ELR (cell line): Measurements from ENCODE around the gene TJP2.

ENCODE experiments used
- DNase-seq: peaks from one replicate; pipeline ENCODE4 v3.0.0-alpha.2; 2015; ENCODE audit warnings: low read depth

TJP2 gene

GRCh38 chr9:69191231-69191630 is 17.2 kb downstream of the TJP2 start:
- DNase-seq = no peak

- DNase-seq = no peak
Observed at GRCh38 chr9:69192214-69192613, 18.1 kb downstream of the TJP2 start.

- DNase-seq = peak; percentile 29
Observed at GRCh38 chr9:69193685-69194032, 19.6 kb downstream of the TJP2 start.

GRCh38 chr9:69194702-69195418 is 20.8 kb downstream of the TJP2 start:
- DNase-seq = no peak

GRCh38 chr9:69195668-69196067 is 21.6 kb downstream of the TJP2 start:
- no peak for DNase-seq

GRCh38 chr9:69197687-69198086 is 23.6 kb downstream of the TJP2 start:
- DNase-seq = no peak

GRCh38 chr9:69198521-69199220 is 24.6 kb downstream of the TJP2 start:
- DNase-seq = no peak

GRCh38 chr9:69199769-69200470 is 25.8 kb downstream of the TJP2 start:
- peak; percentile 54 for DNase-seq

GRCh38 chr9:69202556-69202955 is 28.5 kb downstream of the TJP2 start:
- no peak for DNase-seq

- no peak for DNase-seq
Observed at GRCh38 chr9:69204326-69204725, 30.2 kb downstream of the TJP2 start.

- peak; percentile 62 for DNase-seq
Observed at GRCh38 chr9:69204849-69205248, 30.8 kb downstream of the TJP2 start.

GRCh38 chr9:69206047-69206446 is 32.0 kb downstream of the TJP2 start:
- no peak for DNase-seq

- no peak for DNase-seq
Observed at GRCh38 chr9:69207503-69207902, 33.4 kb downstream of the TJP2 start.

GRCh38 chr9:69211424-69212036 is 37.5 kb downstream of the TJP2 start:
- no peak for DNase-seq

- no peak for DNase-seq
Observed at GRCh38 chr9:69213647-69214046, 39.6 kb downstream of the TJP2 start.

GRCh38 chr9:69214939-69215338 is 40.9 kb downstream of the TJP2 start:
- DNase-seq = no peak

GRCh38 chr9:69215774-69216485 is 41.9 kb downstream of the TJP2 start:
- DNase-seq = no peak

- no peak for DNase-seq
Observed at GRCh38 chr9:69218166-69218565, 44.1 kb downstream of the TJP2 start.

- DNase-seq = no peak
Observed at GRCh38 chr9:69221036-69221435, 47.0 kb downstream of the TJP2 start.

- DNase-seq = peak; percentile 11
Observed at GRCh38 chr9:69222970-69223369, 48.9 kb downstream of the TJP2 start.

- peak; percentile 85 for DNase-seq
Observed at GRCh38 chr9:69223605-69224004, 49.5 kb downstream of the TJP2 start.

- DNase-seq = no peak
Observed at GRCh38 chr9:69229367-69229766, 55.3 kb downstream of the TJP2 start.
